ENCODE data around the gene MSRB3.

The MSRB3 gene

DNA sequence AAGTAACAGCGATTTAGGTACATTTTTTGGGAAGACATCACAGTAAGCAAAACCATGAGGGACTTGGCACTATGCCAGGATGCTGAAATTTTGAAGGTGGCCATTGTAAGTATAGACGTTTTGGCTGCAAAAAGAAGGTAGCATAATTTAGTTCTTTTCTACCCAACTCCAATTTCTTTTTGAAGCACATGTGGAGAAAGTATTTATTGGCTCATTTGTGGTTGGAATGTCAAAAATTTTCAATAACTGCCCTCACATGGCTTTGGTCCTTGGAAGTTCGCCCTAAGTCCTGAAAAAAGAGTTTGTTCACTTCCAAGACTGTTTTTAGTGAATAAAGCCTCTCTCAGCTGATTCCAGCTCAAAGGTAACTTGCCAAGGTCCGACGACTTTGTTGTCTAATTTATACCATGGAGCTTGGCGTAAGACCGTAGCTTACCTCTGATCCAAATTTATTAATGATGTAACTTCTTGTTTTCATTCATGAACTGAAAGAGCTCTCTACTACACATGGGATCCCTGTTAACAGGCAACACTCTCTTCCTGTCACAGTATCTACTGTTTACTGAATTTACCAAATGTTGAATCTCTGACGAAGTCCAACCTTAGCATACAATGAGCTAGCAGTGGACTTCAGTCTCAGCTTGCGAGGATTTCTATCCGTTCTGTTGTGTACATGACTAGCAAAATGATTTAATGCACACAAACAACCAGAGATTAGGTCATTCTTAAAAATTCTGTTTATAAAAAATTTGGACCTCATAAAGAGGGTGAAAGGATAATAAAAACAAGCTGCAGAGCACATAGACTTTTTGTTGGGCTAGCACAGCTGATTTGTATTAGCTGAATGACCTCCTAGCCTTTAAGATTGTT lies 49.0 kb downstream of the MSRB3 start:
- no peak for DNase-seq

DNA sequence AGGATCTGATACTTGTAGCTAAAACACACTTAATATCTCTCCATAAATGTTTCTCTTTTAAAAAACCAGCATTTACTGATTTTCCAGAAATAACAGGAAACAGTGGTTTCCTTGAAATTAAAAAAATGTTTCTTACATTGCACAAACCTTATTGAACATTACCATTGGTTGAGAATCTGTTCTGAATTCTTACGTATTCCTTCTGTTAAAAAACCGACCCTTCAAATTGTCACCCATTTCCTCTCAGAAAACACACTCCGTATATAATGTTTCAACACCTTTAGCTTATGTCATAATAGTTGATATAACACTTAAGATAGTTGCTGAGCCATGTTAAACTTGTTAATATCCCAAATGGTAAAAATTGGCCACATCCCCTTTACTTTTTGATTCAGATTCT lies 51.2 kb downstream of the MSRB3 start:
- no peak for DNase-seq

DNA sequence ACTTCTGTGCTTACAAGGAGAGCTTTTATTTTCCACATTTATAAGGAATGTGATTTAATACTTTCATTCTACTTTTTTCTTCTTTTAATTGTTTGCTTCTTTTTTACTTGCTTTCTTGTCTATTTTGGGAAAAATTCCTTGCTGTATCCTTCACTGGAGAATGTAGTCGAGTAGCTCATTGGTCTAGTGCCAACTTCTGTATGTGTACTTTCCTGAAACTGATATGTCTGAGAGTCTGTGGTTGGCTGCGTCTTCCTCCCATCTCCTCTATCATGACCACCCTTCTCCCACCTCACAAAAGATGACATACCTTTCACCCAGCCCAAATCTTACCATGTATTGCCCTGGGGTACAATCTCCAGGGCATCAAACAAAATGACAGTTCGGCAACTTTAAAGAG lies 51.8 kb downstream of the MSRB3 start:
- no peak for DNase-seq

GRCh38 chr12:65331456-65331855 lies 53.0 kb downstream of the MSRB3 start:
- DNase-seq = no peak

GRCh38 chr12:65333649-65334048 lies 55.2 kb downstream of the MSRB3 start:
- DNase-seq = no peak

DNA sequence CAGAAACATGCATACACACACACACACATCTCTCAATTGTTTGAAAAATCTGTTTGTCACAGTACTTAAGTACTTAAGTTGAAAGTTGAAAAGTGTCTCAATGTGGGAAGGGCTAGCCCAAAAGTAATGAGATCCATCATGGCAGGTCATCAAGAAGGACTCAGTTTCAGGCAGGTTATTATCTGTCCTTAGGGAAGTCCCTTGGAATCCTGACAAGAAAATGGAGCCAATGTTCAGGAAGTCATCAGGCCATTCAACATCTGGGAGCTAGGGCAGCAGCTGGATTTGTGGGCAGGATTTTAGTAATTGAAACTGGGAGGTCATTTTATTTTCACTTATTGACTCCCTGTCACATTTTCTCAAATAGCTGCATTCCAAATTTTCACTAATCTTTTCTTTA lies 56.0 kb downstream of the MSRB3 start:
- DNase-seq = no peak

- DNase-seq = no peak
Measured at GRCh38 chr12:65335021-65335714, 56.7 kb downstream of the MSRB3 start.

- no peak for DNase-seq
Measured at GRCh38 chr12:65335981-65336380, 57.5 kb downstream of the MSRB3 start.

DNA sequence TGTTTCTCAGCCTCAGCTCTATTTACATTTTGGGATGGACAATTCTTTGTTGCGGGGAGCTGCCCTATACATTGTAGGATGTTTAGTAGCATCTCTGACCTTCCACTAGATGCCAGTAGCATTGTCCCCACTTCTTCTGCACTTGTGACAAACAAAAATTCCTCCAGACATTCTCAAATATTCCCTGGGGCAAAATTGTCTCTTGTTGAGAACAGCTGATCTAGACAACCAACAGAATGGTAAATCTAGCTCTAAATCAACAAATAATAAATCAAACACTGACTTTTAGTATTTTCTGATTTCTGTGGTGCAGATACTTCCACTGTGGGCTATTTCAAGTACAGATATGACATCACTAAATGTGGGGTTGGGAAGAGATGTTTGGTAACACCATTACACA lies 60.7 kb downstream of the MSRB3 start:
- DNase-seq = no peak

DNA sequence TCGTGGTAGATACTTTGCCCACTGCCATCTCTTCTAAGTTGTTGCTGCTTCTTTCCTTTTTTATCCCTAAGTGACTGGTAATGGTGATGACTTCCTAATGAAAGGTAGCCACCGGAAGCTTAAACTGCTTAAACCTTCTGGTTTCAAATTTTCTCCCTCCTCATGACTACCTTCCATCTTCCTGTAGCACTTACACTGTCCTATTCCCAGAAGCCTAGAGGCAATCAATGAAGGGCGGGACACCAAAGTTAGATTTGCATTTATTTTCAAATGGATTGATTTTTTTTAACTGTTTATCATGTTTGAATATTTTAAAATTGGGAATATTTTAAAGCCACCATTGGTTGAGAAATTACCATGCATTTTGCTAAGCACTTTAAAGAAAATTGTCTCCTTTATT lies 64.7 kb downstream of the MSRB3 start:
- DNase-seq = no peak

GRCh38 chr12:65343801-65344200 lies 65.3 kb downstream of the MSRB3 start:
- no peak for DNase-seq

GRCh38 chr12:65355461-65355860 lies 77.0 kb downstream of the MSRB3 start:
- DNase-seq = no peak

DNA sequence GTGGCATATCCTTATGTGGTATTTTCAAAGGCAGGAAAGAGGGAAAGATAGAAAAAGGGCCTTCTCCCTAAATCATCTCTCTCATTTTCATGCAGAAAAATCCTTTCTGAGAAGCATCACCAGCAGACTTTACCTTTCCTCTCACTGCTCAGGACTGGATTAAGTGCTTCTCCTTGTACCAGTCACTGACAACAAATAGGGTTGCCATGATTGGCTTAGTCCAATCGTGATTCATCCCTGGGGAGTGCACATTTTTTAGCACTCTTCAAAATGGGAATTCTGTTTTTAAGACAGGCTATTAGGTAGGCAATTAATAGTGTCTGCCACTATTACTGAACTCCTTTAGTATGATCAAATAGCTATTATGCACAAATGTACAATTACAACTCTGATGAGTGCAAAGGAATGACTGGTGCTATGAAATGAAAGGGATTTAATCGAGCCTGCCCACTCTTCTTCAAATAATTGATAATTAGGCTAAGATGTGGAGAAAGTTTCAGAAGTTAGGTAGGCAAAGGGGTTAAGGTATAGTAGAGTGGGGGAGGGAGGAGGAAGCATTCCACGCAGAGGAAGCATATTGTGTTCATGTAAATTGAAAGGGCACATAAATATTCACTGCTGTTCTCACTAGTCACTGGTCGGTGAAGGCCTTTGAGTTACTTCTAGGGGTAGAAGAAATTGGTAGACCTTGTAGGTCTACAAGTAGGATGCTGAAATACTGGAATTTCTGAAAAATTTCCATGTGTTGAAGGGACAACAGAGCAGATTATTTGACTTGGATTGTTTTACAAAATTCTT lies 84.0 kb downstream of the MSRB3 start:
- DNase-seq = no peak

GRCh38 chr12:65364046-65364445 lies 85.6 kb downstream of the MSRB3 start:
- no peak for DNase-seq

GRCh38 chr12:65367396-65367795 lies 88.9 kb downstream of the MSRB3 start:
- DNase-seq = no peak

DNA sequence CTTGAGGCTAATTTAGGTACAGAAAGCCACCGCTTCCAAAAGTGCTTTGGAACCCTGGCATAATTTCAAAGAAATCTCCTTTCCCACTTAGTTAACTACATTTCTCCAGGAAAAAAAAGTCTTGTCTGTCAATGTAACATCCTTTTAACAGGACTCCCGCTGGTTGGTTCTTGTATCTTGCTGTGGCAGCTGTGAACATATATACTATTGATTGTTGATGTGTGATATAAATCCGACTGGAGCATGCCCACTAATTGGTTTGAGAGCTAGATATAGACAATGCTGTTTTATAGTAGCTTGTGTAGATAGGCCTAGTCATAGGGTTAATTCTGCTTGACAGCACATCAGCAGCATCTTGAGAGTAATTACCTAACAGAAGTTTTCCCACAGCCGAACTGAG lies 89.6 kb downstream of the MSRB3 start:
- DNase-seq = no peak

DNA sequence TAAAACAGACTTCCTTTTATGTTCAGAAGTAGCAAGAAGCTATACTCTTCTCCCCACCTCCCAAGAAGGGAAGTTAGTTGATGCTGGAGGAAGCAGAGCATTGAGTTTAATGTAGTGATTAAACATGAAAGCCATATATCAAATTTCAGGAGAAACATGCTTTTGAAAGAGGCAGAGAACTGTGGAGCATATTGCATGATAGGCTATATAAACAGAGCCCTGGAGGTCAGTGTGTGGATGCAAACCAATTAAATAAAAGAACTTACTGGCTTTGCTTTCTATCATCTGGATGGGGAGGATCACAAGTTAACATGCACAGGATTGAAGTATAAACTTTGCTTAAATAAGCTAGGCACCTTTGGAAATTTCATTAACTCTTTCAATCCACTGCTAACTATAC lies 94.1 kb downstream of the MSRB3 start:
- DNase-seq = no peak

DNA sequence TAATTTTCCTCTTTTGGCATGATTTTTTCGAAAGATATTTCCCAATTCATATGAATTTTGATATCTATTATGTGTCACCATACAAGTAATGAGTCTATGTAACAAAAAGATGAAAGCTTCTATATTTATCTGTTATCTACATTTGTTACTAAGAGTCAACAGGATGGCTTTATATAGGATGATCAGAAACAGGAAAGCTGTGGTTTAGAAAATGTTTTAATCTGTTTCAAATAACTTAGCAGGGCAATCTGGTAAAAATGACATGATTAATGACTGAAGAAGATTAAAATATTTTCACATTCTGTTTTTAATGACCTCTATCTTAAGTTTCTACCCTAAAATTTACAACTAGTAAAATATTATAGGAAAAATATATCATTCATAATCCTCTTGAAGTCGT lies 105.8 kb downstream of the MSRB3 start:
- no peak for DNase-seq

GRCh38 chr12:65387396-65387795 lies 108.9 kb downstream of the MSRB3 start:
- DNase-seq = no peak

DNA sequence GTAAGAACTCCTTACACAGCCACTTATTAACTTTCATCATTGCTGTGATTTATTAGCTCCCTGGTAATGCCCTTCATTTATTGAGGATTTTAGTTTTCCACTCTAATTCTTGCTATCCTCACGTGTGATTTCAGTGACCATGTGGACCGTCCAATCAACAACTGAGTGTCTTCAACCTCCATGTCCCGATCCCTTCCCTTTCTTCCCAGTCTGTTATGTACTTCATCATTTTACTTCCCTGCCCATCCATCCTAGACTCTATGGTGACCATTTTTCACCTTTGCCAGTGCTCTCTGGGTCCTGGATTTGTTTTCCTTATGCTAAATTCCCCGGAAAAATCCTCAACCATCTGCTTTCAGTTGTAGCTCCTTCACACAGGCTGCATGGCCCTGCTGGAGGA lies 111.0 kb downstream of the MSRB3 start:
- DNase-seq = no peak

DNA sequence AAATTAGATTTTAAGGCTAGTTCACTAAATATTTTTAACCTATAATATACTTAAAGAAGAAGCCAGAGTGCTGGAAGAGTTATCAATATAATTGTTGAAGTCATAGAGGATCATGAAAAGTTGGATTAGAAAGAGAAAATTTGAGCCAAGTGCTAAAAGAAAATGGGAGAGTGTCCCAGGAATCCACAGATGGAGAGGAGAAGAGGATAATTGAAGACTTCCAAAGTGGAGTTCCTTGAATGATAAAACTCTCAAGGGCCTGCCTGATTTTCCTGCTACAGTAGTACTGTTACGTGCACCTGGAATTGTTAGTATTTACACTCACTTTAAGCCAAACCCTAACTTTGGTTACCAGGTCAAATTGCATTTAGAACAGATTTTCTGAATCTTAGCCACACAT lies 113.2 kb downstream of the MSRB3 start:
- no peak for DNase-seq

DNA sequence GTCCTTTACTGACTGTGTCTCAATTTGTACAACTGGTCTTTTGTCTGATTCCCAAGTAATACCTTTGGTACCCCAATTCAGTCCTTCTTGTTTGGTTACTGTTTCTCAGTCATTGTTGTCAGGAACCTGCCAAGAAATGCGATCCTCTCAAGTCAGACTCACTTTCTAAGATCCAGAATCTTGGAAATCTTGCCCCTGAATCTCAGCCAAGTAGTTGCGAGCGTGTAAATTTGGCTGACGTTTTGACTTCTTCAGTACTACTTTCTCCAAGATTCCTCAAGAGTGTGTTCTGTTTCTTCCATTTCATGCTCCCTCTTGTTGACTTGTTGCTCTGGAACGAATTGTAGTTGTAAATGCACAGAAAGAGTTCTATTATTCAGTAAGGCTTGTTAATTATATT lies 114.0 kb downstream of the MSRB3 start:
- DNase-seq = no peak

GRCh38 chr12:65403188-65403587 lies 124.7 kb downstream of the MSRB3 start:
- DNase-seq = no peak
